Ishikawa (cell line): ENCODE results near the gene NPTXR.

ENCODE experiments used
- EGR1 ChIP-seq: IDR thresholded peaks from 2 replicates; pipeline ENCODE4 v1.6.1; 2012
- EP300 ChIP-seq: IDR thresholded peaks from 2 replicates; pipeline ENCODE4 v1.6.1; 2012; ENCODE audit warnings: borderline replicate concordance
- MAX ChIP-seq: IDR thresholded peaks from 2 replicates; pipeline ENCODE4 v1.6.1; 2012
- TAF1 ChIP-seq: IDR thresholded peaks from 2 replicates; pipeline ENCODE4 v1.6.1; 2012; ENCODE audit warnings: low read depth, mild to moderate bottlenecking
- TCF12 ChIP-seq: IDR thresholded peaks from 2 replicates; pipeline ENCODE4 v1.6.1; 2012; ENCODE audit warnings: low read depth

- TF ChIP-seq TCF12 (no peak), TAF1 (no peak), EGR1 (no peak), MAX (no peak), EP300 (no peak)
These were observed 15.6 kb downstream of the NPTXR start for GRCh38 chr22:38828191-38828590.
